Memory B cell (primary cell): ENCODE data around the gene SMIM33.

Experiments used
- ATAC-seq: fragments of 150-1000 bp; cut with Tn5 transposase; 2 replicates; pipeline ENCODE4 v1.10.0; 2021; ENCODE audit warnings: low read depth, mild to moderate bottlenecking, moderate library complexity
- DNase-seq, 2 donors: peaks; one replicate each; pipeline ENCODE4 v3.0.0; 2022; ENCODE audit warnings: low spot score in 2 of 2
- H3K27ac Mint-ChIP-seq: one replicate; pipeline ENCODE4 v1.8.0; 2022; ENCODE audit warnings: mild to moderate bottlenecking, moderate library complexity, mixed read lengths
- H3K27me3 Mint-ChIP-seq: one replicate; pipeline ENCODE4 v1.8.0; 2022; ENCODE audit warnings: mixed read lengths
- H3K36me3 Mint-ChIP-seq: one replicate; pipeline ENCODE4 v1.8.0; 2022; ENCODE audit warnings: mild to moderate bottlenecking, mixed read lengths
- H3K4me1 Mint-ChIP-seq: one replicate; pipeline ENCODE4 v1.8.0; 2022; ENCODE audit warnings: mixed read lengths
- H3K4me3 Mint-ChIP-seq: one replicate; pipeline ENCODE4 v1.8.0; 2022; ENCODE audit warnings: mild to moderate bottlenecking, moderate library complexity, mixed read lengths
- H3K9me3 Mint-ChIP-seq: one replicate; pipeline ENCODE4 v1.8.0; 2022; ENCODE audit warnings: mixed read lengths

SMIM33 gene

GRCh38 chr5:139446956-139447779 lies 23.6 kb upstream of the SMIM33 start:
- no peak for DNase-seq

GRCh38 chr5:139451176-139451575 lies 19.6 kb upstream of the SMIM33 start:
- no peak overlapping the region for H3K4me3 Mint-ChIP-seq
- no peaks in the 10 kb centered on the region for H3K36me3 Mint-ChIP-seq
- ATAC-seq, result no peak
- no peak overlapping the region for H3K27ac Mint-ChIP-seq
- DNase-seq, result no peak
- peaks cover 17% of the 10 kb centered on the region for H3K4me1 Mint-ChIP-seq
- no peaks in the 10 kb centered on the region for H3K9me3 Mint-ChIP-seq
- H3K27me3 Mint-ChIP-seq, result peaks cover 8% of the 10 kb centered on the region

More at GRCh38 chr5:139446956-139447779, 23.6 kb upstream of the SMIM33 start:
- Mint-ChIP-seq H3K9me3 (no peaks in the 10 kb centered on the region), H3K27ac (no peak overlapping the region), H3K27me3 (no peaks in the 10 kb centered on the region), H3K36me3 (no peaks in the 10 kb centered on the region), H3K4me3 (no peak overlapping the region), H3K4me1 (peaks cover 7% of the 10 kb centered on the region)
- no peak for ATAC-seq

- H3K9me3 Mint-ChIP-seq, result no peaks in the 10 kb centered on the region
- no peak overlapping the region for H3K27ac Mint-ChIP-seq
- H3K27me3 Mint-ChIP-seq, result peaks cover 8% of the 10 kb centered on the region
- H3K4me1 Mint-ChIP-seq, result peaks cover 17% of the 10 kb centered on the region
- no peak overlapping the region for H3K4me3 Mint-ChIP-seq
- ATAC-seq (no peak), DNase-seq (no peak)
- H3K36me3 Mint-ChIP-seq, result no peaks in the 10 kb centered on the region
These were observed 18.7 kb upstream of the SMIM33 start for GRCh38 chr5:139451878-139452660.

- Mint-ChIP-seq H3K4me1 (peaks cover 16% of the 10 kb centered on the region), H3K4me3 (no peak overlapping the region), H3K9me3 (no peaks in the 10 kb centered on the region), H3K27ac (peak overlapping the region; percentile 8), H3K36me3 (no peaks in the 10 kb centered on the region), H3K27me3 (peaks cover 8% of the 10 kb centered on the region)
- ATAC-seq (peak; percentile 26), DNase-seq (no peak)
These were observed 16.9 kb upstream of the SMIM33 start for GRCh38 chr5:139453683-139454567.

DNA sequence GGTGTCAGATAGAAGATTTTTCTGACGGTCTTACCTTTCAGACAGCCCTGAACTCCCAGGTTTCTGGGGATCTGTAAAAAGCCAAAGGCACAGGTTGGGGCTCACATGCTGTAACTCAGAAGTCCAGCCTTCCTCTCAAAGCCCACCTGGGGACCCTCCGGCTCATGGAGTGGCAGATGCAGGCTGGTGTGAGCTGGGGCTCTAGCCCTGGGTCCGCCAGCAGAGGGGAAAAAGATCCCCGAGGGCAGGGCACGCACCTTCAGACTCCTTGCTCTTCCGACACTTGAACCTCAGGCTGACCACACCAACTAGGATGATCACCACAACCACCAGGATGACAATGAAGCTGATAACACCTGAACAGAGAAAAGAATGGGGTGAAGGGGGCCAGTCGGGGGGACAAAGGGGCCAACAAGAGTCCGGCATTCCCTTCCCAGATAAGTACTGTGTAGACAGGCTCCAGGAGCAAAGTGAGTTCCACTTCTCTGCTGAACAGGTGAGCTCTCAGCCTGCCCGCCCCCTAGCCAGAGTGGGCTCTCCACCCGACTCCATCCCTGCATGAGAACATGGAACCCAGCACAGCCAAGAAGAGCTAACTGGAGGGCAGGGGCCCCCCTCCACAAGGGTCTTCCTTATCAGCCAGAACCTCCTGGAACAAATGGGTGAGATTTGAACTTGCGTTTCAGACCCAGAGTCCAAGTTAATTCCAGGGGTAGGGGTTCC lies 16.1 kb upstream of the SMIM33 start:
- no peak for ATAC-seq
- H3K4me3 Mint-ChIP-seq, result no peak overlapping the region

DNA sequence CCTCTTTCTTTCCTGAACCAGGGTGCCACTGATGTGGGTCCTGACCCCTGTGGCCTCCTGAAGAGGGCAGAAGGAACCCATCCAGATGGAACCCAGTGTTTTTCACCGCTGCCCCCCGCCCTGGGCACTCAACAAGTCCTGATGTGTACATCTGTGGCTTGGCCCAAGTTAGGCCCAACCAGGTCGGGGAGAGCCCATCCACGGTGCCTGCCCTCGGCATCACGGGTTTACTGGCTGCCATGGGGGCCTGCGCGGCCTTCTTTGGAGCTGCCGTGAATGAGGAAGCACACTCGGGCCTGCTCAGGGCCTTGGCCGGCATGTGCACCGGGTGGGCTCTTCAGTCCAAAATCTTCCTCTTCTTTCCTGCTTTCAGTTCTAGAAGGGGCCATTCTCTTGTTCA lies 14.0 kb upstream of the SMIM33 start:
- H3K4me3 Mint-ChIP-seq, result no peak overlapping the region
- H3K4me1 Mint-ChIP-seq, result peaks cover 17% of the 10 kb centered on the region
- ATAC-seq (no peak), DNase-seq (no peak)
- H3K27ac Mint-ChIP-seq, result no peak overlapping the region
- no peaks in the 10 kb centered on the region for H3K9me3 Mint-ChIP-seq
- peaks cover 8% of the 10 kb centered on the region for H3K27me3 Mint-ChIP-seq
- no peaks in the 10 kb centered on the region for H3K36me3 Mint-ChIP-seq

More for the DNA sequence above, 16.1 kb upstream of the SMIM33 start:
- Mint-ChIP-seq H3K36me3 (no peaks in the 10 kb centered on the region), H3K9me3 (no peaks in the 10 kb centered on the region), H3K27ac (peak overlapping the region; percentile 8), H3K27me3 (peaks cover 8% of the 10 kb centered on the region), H3K4me1 (peaks cover 17% of the 10 kb centered on the region)
- no peak for DNase-seq

- Mint-ChIP-seq H3K9me3 (no peaks in the 10 kb centered on the region), H3K4me3 (no peak overlapping the region), H3K36me3 (no peaks in the 10 kb centered on the region), H3K27me3 (peaks cover 8% of the 10 kb centered on the region), H3K27ac (no peak overlapping the region), H3K4me1 (peaks cover 17% of the 10 kb centered on the region)
- DNase-seq (no peak), ATAC-seq (no peak)
These were observed 13.6 kb upstream of the SMIM33 start for GRCh38 chr5:139457241-139457640.

DNA sequence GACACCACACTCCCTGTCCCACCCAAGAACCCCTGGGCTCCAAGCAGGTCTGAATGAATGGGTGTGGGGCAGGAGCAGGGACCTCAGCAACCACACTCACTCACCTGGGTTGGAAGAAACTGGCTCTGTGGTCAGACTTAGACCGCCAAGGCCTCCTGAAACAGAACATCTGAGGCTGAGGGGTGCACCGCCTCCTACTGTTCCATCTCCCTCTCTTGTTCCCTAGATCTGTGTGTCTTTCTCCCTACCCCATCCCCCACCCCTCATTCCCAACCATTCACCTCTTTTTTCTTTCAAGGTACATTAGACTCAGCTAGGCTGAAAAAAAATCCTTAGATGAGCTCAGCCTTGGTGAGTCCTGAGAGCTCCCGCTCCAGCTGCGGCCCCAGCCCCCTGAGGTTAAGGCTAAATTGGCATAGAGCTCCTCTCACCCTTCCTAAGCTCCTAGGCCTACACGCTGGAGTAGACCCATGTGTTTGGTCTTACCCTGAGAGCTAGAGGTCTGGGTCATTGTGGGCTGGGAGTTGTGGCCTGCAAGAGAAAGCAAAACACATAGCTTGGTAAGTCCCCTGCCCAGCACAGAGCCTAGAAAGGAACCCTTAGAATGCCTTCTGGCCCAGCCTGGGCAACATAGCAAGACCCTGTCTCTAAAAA lies 13.0 kb upstream of the SMIM33 start:
- DNase-seq (no peak), ATAC-seq (no peak)
- Mint-ChIP-seq H3K4me3 (no peak overlapping the region), H3K4me1 (peaks cover 17% of the 10 kb centered on the region), H3K27ac (no peak overlapping the region), H3K27me3 (peaks cover 8% of the 10 kb centered on the region), H3K9me3 (no peaks in the 10 kb centered on the region), H3K36me3 (no peaks in the 10 kb centered on the region)

GRCh38 chr5:139458580-139459407 lies 12.0 kb upstream of the SMIM33 start:
- peaks cover 5% of the 10 kb centered on the region for H3K27me3 Mint-ChIP-seq
- no peaks in the 10 kb centered on the region for H3K36me3 Mint-ChIP-seq
- H3K4me1 Mint-ChIP-seq, result peaks cover 13% of the 10 kb centered on the region
- no peaks in the 10 kb centered on the region for H3K9me3 Mint-ChIP-seq
- ATAC-seq (peak; percentile 60), DNase-seq (no peak)
- H3K27ac Mint-ChIP-seq, result no peak overlapping the region
- no peak overlapping the region for H3K4me3 Mint-ChIP-seq

GRCh38 chr5:139459451-139459934 lies 11.3 kb upstream of the SMIM33 start:
- H3K4me1 Mint-ChIP-seq, result peaks cover 7% of the 10 kb centered on the region
- no peak for ATAC-seq
- H3K36me3 Mint-ChIP-seq, result no peaks in the 10 kb centered on the region
- no peak overlapping the region for H3K27ac Mint-ChIP-seq
- no peak overlapping the region for H3K4me3 Mint-ChIP-seq
- DNase-seq, result no peak
- no peaks in the 10 kb centered on the region for H3K27me3 Mint-ChIP-seq
- H3K9me3 Mint-ChIP-seq, result no peaks in the 10 kb centered on the region

GRCh38 chr5:139460455-139460854 lies 10.3 kb upstream of the SMIM33 start:
- H3K4me1 Mint-ChIP-seq, result peaks cover 4% of the 10 kb centered on the region
- H3K4me3 Mint-ChIP-seq, result no peak overlapping the region
- no peaks in the 10 kb centered on the region for H3K27me3 Mint-ChIP-seq
- no peaks in the 10 kb centered on the region for H3K9me3 Mint-ChIP-seq
- DNase-seq (no peak), ATAC-seq (no peak)
- no peaks in the 10 kb centered on the region for H3K36me3 Mint-ChIP-seq
- no peak overlapping the region for H3K27ac Mint-ChIP-seq

DNA sequence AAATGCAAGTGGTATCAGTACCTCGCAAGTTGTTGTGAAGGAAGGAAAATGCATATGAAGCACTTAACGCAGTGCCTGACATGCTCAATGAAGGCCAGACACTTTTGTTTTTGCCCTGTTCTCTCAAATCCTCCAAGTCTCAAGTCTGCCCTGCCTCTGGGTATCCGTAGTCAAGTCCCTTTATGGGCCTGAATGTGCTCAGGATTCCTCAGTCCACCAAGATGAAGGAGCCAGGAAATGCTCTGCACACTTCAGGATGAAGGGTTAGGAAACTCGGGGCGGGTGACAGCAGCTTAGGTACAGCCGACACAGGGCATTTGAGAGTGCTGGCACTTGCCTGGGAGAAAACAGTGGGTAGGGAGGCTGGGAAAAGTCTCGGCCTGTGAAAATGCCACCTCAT lies 9.6 kb upstream of the SMIM33 start:
- Mint-ChIP-seq H3K27ac (no peak overlapping the region), H3K4me1 (peaks cover 4% of the 10 kb centered on the region)

More for the DNA sequence above, 9.6 kb upstream of the SMIM33 start:
- Mint-ChIP-seq H3K36me3 (no peaks in the 10 kb centered on the region), H3K4me3 (no peak overlapping the region), H3K9me3 (no peaks in the 10 kb centered on the region), H3K27me3 (no peaks in the 10 kb centered on the region)
- DNase-seq (no peak), ATAC-seq (no peak)
